Liver (tissue), 9 donors: ENCODE results near the gene PXYLP1. TPM values are rescaled to one million over a fixed set of nuclear protein-coding genes. Genes with fewer than 3 reads are reported as not detected.

ENCODE experiments used
- DNase-seq: peaks from one replicate; pipeline ENCODE4 v3.0.0-alpha.2; 2017; ENCODE audit warnings: low spot score
- H3K27ac ChIP-seq, 2 donors: one replicate each; pipeline ENCODE4 v1.7.0; 2013; ENCODE audit warnings: inconsistent platforms in 2 of 2, low read length in 2 of 2, control low read depth in 1 of 2, low read depth in 1 of 2, mild to moderate bottlenecking in 1 of 2
- H3K27me3 ChIP-seq, 4 donors: one replicate each; pipeline versions ENCODE4 v1.6.1 to v1.7.0; 2013; ENCODE audit warnings: low read length in 3 of 4, inconsistent platforms in 1 of 4, mild to moderate bottlenecking in 1 of 4, moderate library complexity in 1 of 4; ENCODE audit not compliant: control insufficient read depth in 4 of 4, insufficient read depth in 4 of 4
- H3K36me3 ChIP-seq, 4 donors: one replicate each; pipeline versions ENCODE4 v1.6.1 to v1.7.0; 2013; ENCODE audit warnings: low read length in 3 of 4, mild to moderate bottlenecking in 3 of 4, low read depth in 1 of 4, moderate library complexity in 1 of 4; ENCODE audit not compliant: control insufficient read depth in 4 of 4, insufficient read depth in 3 of 4
- H3K4me1 ChIP-seq, 4 donors: one replicate each; pipeline versions ENCODE4 v1.6.1 to v1.7.0; 2013; ENCODE audit warnings: low read length in 3 of 4, mild to moderate bottlenecking in 3 of 4, moderate library complexity in 1 of 4; ENCODE audit not compliant: control insufficient read depth in 4 of 4, insufficient read depth in 4 of 4
- H3K4me3 ChIP-seq, 3 donors: one replicate each; pipeline versions ENCODE4 v1.6.1 to v1.7.0; 2013; ENCODE audit warnings: low read length in 3 of 3, control low read depth in 1 of 3, low read depth in 1 of 3, mild to moderate bottlenecking in 1 of 3
- H3K9ac ChIP-seq, 2 donors: one replicate each; pipeline ENCODE4 v1.7.0; 2013; ENCODE audit warnings: low read length in 2 of 2, mild to moderate bottlenecking in 2 of 2, moderate library complexity in 2 of 2, control low read depth in 1 of 2, low read depth in 1 of 2
- H3K9me3 ChIP-seq, 4 donors: one replicate each; pipeline versions ENCODE4 v1.6.1 to v1.7.0; 2013; ENCODE audit warnings: low read length in 3 of 4; ENCODE audit not compliant: control insufficient read depth in 4 of 4
- EGR1 ChIP-seq, 2 donors: IDR thresholded peaks; 2 replicates each; pipeline ENCODE4 v1.6.1; 2016 to 2018; ENCODE audit warnings: antibody characterized with exemption in 2 of 2, low read depth in 2 of 2
- FOXA1 ChIP-seq: IDR thresholded peaks from 2 replicates; pipeline ENCODE4 v1.6.1; 2016; ENCODE audit warnings: antibody characterized with exemption
- FOXA2 ChIP-seq: IDR thresholded peaks from 2 replicates; pipeline ENCODE4 v1.6.1; 2016; ENCODE audit warnings: antibody characterized with exemption
- GABPA ChIP-seq, 2 donors: IDR thresholded peaks in 1 of 2; conservative IDR thresholded peaks in 1 of 2; 2 replicates each; pipeline ENCODE4 v1.6.1; 2016; ENCODE audit warnings: antibody characterized with exemption in 2 of 2, mild to moderate bottlenecking in 1 of 2, moderate library complexity in 1 of 2
- HNF4A ChIP-seq, 2 donors: conservative IDR thresholded peaks; 2 replicates each; pipeline ENCODE4 v1.6.1; 2016; ENCODE audit warnings: antibody characterized with exemption in 2 of 2, mild to moderate bottlenecking in 2 of 2
- HNF4G ChIP-seq: IDR thresholded peaks from 2 replicates; pipeline ENCODE4 v1.6.1; 2016; ENCODE audit warnings: antibody characterized with exemption
- JUND ChIP-seq, 2 donors: IDR thresholded peaks; 2 replicates each; pipeline ENCODE4 v1.6.1; 2016; ENCODE audit warnings: antibody characterized with exemption in 2 of 2
- NR2F2 ChIP-seq: IDR thresholded peaks from 2 replicates; pipeline ENCODE4 v1.6.1; 2016; ENCODE audit warnings: antibody characterized with exemption
- RAD21 ChIP-seq, 2 donors: IDR thresholded peaks; 2 replicates each; pipeline ENCODE4 v1.6.1; 2016; ENCODE audit warnings: antibody characterized with exemption in 2 of 2, mild to moderate bottlenecking in 2 of 2
- RXRA ChIP-seq, 2 donors: IDR thresholded peaks; 2 replicates each; pipeline ENCODE4 v1.6.1; 2017 to 2018; ENCODE audit warnings: antibody characterized with exemption in 2 of 2, mild to moderate bottlenecking in 1 of 2
- SP1 ChIP-seq: IDR thresholded peaks from 2 replicates; pipeline ENCODE4 v1.6.1; 2018; ENCODE audit warnings: antibody characterized with exemption, mild to moderate bottlenecking
- TAF1 ChIP-seq: conservative IDR thresholded peaks from 2 replicates; pipeline ENCODE4 v1.6.1; 2016; ENCODE audit warnings: antibody characterized with exemption, mild to moderate bottlenecking
- YY1 ChIP-seq: IDR thresholded peaks from 2 replicates; pipeline ENCODE4 v1.6.1; 2016; ENCODE audit warnings: antibody characterized with exemption, mild to moderate bottlenecking
- WGBS: extraction: QIAGEN DNeasy Blood & Tissue Kit; methylation state at CpG from one replicate; pipeline ENCODE4 v1.1.7; 2013; 5-methylcytosine and 5-hydroxymethylcytosine counted together
- polyA plus RNA-seq, 2 donors: library from polyadenylated mRNA; stranded (reverse) in 1 of 2; unstranded in 1 of 2; fragments of 200-250 nt in 1 of 2; fragments of >200 nt in 1 of 2; fragmentation: Nextera tagmentation in 1 of 2; extraction: Ambion mirVana in 1 of 2; gene quantifications; one replicate each; pipeline versions ENCODE4 v1.2.1 to v1.2.3, GENCODE V29; 2013 to 2015
- total RNA-seq, 2 donors: library from RNA; depleted of rRNA; stranded (reverse); fragments of >200 nt; gene quantifications; one replicate each; pipeline ENCODE4 v1.2.3, GENCODE V29; 2014
- TF ChIP-seq, protein P1 (sequence below): IDR thresholded peaks from 2 replicates; pipeline ENCODE4 v1.6.1; 2016; ENCODE audit warnings: antibody characterized with exemption
- TF ChIP-seq, protein P2 (sequence below): IDR thresholded peaks from 2 replicates; pipeline ENCODE4 v1.6.1; 2016; ENCODE audit warnings: antibody characterized with exemption, mild to moderate bottlenecking
- TF ChIP-seq, protein P3 (sequence below): fragments of 150-350 bp; IDR thresholded peaks from 2 replicates; pipeline ENCODE4 v1.5.1; 2017; ENCODE audit warnings: improper control_type of control experiment, low read depth, low read length; ENCODE audit not compliant: missing input control
- TF ChIP-seq, protein P4 (sequence below): IDR thresholded peaks from 2 replicates; pipeline ENCODE4 v1.6.1; 2016; ENCODE audit warnings: antibody characterized with exemption
- TF ChIP-seq, protein P5 (sequence below): IDR thresholded peaks from 2 replicates; pipeline ENCODE4 v1.6.1; 2016; ENCODE audit warnings: antibody characterized with exemption
- donor health status: healthy.
- donor health status: healthy.
- donor health status: healthy.
- donor health status: healthy.
- donor health status: healthy.

The PXYLP1 gene
- total and polyA plus RNA-seq, 4 donors, result 1.1 to 5.3 (median 3.1) TPM

DNA sequence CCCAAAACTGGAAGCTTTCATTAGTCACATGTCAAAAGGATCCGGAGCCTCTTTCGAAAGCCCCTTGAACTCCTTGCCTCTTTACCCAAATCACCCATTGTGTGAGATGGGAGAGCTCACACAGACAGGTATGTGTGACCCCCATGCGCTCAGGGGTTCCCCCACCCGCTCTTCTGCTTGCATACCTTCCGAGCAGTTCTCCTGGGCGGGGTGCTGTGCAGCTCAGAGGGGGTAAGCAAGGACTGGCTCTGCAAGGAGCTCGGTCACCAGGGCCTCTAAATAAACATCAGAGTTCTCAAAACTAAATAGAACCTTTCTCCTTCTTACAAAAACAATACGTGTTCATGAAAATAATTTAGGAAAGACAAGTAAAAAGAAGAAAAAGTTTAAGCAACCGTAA lies 55.7 kb downstream of the PXYLP1 start:
- TF ChIP-seq FOXA2, result no peak
- TF ChIP-seq, protein P1, sequence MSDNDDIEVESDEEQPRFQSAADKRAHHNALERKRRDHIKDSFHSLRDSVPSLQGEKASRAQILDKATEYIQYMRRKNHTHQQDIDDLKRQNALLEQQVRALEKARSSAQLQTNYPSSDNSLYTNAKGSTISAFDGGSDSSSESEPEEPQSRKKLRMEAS, result no peak
- TF ChIP-seq GABPA (IDR thresholded peaks at IDR 0.05 in 1 of 2, conservative IDR thresholded peaks at IDR 0.05 in 1 of 2), result no peak
- no peak for DNase-seq
- WGBS, result 89% methylated on average over 9 of the region's 9 CpGs
- Histone ChIP-seq H3K27ac (no peak overlapping the region), H3K9ac (no peak overlapping the region), H3K9me3 (no peaks in the 10 kb centered on the region), H3K4me1 (peaks cover 0 to under 1% (median 0%) of the 10 kb centered on the region in 4 donors), H3K27me3 (no peaks in the 10 kb centered on the region), H3K4me3 (no peak overlapping the region), H3K36me3 (peaks cover 0 to 5% (median 0%) of the 10 kb centered on the region in 4 donors)

DNA sequence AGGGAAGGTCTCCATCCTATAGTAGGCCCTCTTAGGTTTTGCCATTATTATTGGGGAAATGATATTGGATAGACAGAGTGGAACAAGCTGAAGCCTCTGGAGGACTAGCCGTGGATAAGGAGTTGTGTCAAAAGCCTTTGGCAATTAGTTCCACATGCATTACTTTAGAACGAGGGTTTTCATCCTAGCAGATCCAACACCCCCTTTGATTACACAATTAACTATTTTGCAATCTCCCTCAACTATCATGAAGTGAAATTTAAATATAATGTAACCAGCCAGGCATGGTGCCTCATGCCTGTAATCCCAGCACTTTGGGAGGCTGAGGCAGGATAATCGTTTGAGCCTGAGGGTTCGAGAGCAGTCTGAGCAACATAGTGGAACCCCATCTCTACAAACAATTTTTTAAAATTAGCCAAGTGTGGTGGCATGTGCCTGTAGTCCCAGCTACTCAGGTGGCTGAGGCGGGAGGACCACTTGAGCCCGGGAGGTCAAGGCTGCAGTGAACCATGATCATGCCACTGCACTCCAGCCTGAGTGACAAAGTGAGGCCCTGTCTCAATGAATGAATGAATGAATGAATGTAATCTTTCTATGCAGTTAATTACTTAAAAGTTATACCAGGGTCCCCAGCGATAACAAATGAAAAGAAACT lies 56.8 kb downstream of the PXYLP1 start:
- H3K9ac ChIP-seq, result no peak overlapping the region
- peaks cover 0 to 5% (median 0%) of the 10 kb centered on the region in 4 donors for H3K36me3 ChIP-seq
- H3K27me3 ChIP-seq, result no peaks in the 10 kb centered on the region
- H3K4me1 ChIP-seq, result peaks cover 0 to 11% (median under 1%) of the 10 kb centered on the region in 4 donors
- no peak overlapping the region for H3K27ac ChIP-seq
- H3K4me3 ChIP-seq, result no peak overlapping the region
- H3K9me3 ChIP-seq, result no peaks in the 10 kb centered on the region
- WGBS, result 83% methylated on average over 7 of the region's 7 CpGs
- no peak for TF ChIP-seq SP1
- TF ChIP-seq RXRA (IDR thresholded peaks at IDR 0.05), result no peak
- TF ChIP-seq RAD21 (IDR thresholded peaks at IDR 0.05), result no peak
- TF ChIP-seq, protein P2, sequence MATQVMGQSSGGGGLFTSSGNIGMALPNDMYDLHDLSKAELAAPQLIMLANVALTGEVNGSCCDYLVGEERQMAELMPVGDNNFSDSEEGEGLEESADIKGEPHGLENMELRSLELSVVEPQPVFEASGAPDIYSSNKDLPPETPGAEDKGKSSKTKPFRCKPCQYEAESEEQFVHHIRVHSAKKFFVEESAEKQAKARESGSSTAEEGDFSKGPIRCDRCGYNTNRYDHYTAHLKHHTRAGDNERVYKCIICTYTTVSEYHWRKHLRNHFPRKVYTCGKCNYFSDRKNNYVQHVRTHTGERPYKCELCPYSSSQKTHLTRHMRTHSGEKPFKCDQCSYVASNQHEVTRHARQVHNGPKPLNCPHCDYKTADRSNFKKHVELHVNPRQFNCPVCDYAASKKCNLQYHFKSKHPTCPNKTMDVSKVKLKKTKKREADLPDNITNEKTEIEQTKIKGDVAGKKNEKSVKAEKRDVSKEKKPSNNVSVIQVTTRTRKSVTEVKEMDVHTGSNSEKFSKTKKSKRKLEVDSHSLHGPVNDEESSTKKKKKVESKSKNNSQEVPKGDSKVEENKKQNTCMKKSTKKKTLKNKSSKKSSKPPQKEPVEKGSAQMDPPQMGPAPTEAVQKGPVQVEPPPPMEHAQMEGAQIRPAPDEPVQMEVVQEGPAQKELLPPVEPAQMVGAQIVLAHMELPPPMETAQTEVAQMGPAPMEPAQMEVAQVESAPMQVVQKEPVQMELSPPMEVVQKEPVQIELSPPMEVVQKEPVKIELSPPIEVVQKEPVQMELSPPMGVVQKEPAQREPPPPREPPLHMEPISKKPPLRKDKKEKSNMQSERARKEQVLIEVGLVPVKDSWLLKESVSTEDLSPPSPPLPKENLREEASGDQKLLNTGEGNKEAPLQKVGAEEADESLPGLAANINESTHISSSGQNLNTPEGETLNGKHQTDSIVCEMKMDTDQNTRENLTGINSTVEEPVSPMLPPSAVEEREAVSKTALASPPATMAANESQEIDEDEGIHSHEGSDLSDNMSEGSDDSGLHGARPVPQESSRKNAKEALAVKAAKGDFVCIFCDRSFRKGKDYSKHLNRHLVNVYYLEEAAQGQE, result no peak
- no peak for TF ChIP-seq GABPA (IDR thresholded peaks at IDR 0.05 in 1 of 2, conservative IDR thresholded peaks at IDR 0.05 in 1 of 2)
- TF ChIP-seq, protein P3, sequence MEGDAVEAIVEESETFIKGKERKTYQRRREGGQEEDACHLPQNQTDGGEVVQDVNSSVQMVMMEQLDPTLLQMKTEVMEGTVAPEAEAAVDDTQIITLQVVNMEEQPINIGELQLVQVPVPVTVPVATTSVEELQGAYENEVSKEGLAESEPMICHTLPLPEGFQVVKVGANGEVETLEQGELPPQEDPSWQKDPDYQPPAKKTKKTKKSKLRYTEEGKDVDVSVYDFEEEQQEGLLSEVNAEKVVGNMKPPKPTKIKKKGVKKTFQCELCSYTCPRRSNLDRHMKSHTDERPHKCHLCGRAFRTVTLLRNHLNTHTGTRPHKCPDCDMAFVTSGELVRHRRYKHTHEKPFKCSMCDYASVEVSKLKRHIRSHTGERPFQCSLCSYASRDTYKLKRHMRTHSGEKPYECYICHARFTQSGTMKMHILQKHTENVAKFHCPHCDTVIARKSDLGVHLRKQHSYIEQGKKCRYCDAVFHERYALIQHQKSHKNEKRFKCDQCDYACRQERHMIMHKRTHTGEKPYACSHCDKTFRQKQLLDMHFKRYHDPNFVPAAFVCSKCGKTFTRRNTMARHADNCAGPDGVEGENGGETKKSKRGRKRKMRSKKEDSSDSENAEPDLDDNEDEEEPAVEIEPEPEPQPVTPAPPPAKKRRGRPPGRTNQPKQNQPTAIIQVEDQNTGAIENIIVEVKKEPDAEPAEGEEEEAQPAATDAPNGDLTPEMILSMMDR, result no peak
- no peak for TF ChIP-seq EGR1 (IDR thresholded peaks at IDR 0.05; ENCODE audit: low read depth in 2 of 2)
- TF ChIP-seq, protein P4, sequence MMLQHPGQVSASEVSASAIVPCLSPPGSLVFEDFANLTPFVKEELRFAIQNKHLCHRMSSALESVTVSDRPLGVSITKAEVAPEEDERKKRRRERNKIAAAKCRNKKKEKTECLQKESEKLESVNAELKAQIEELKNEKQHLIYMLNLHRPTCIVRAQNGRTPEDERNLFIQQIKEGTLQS, result no peak
- TF ChIP-seq NR2F2, result no peak
- TF ChIP-seq, protein P1, result no peak
- TF ChIP-seq TAF1, result no peak
- TF ChIP-seq JUND (IDR thresholded peaks at IDR 0.05), result no peak
- TF ChIP-seq HNF4A (conservative IDR thresholded peaks at IDR 0.05), result no peak
- no peak for TF ChIP-seq FOXA1
- TF ChIP-seq, protein P5, sequence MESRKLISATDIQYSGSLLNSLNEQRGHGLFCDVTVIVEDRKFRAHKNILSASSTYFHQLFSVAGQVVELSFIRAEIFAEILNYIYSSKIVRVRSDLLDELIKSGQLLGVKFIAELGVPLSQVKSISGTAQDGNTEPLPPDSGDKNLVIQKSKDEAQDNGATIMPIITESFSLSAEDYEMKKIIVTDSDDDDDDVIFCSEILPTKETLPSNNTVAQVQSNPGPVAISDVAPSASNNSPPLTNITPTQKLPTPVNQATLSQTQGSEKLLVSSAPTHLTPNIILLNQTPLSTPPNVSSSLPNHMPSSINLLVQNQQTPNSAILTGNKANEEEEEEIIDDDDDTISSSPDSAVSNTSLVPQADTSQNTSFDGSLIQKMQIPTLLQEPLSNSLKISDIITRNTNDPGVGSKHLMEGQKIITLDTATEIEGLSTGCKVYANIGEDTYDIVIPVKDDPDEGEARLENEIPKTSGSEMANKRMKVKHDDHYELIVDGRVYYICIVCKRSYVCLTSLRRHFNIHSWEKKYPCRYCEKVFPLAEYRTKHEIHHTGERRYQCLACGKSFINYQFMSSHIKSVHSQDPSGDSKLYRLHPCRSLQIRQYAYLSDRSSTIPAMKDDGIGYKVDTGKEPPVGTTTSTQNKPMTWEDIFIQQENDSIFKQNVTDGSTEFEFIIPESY, result no peak
- TF ChIP-seq HNF4G, result no peak
- no peak for TF ChIP-seq YY1
- TF ChIP-seq FOXA2, result no peak
- DNase-seq, result no peak
